K562 (cell line): ENCODE measurements around the gene CDKL5. TPM values are rescaled to one million over a fixed set of nuclear protein-coding genes. Genes with fewer than 3 reads are reported as not detected.

Experiments
- TCF7L2 ChIP-seq: fragments of 150-350 bp; IDR thresholded peaks from 2 replicates; pipeline ENCODE4 v1.6.1; 2016; ENCODE audit warnings: low read depth, mild to moderate bottlenecking, low read length, moderate library complexity
- polyA plus RNA-seq, 8 experiments: library from polyadenylated mRNA; depleted of rRNA in 4 of 8; stranded (reverse) in 5 of 8; unstranded in 3 of 8; fragments of >200 nt; fragmentation: Nextera tagmentation in 2 of 8; fragmentation: Illumina TruSeq in 1 of 8; extraction: Ambion mirVana in 2 of 8; extraction: Trizol in 1 of 8; gene quantifications; 2 replicates each; pipeline versions ENCODE4 v1.2.1 to v1.2.3, GENCODE V29; 2011 to 2014; ENCODE audit warnings: inconsistent platforms in 1 of 8, missing spikeins in 1 of 8
- total RNA-seq, 7 experiments: library from RNA; depleted of rRNA in 6 of 7; stranded (reverse); fragments of >200 nt in 6 of 7; fragmentation: Illumina TruSeq in 2 of 7; extraction: Trizol in 2 of 7; gene quantifications; 2 replicates each; pipeline versions ENCODE4 v1.2.1 to v1.2.3, GENCODE V29; 2011 to 2021; ENCODE audit warnings: low replicate concordance in 1 of 7
- TF ChIP-seq, protein P1 (sequence below): fragments of 250-450 bp; sonication (Bioruptor Pico); IDR thresholded peaks from 2 replicates; pipeline ENCODE4 v1.5.0; 2021; ENCODE audit warnings: mild to moderate bottlenecking, borderline replicate concordance
- TF ChIP-seq, protein P2 (sequence below): fragments of 250-450 bp; sonication (Bioruptor Pico); IDR thresholded peaks from 2 replicates; pipeline ENCODE4 v1.4.0; 2020; ENCODE audit warnings: mild to moderate bottlenecking, moderate library complexity
- TF ChIP-seq, protein P3 (sequence below): fragments of 450-650 bp; IDR thresholded peaks from 2 replicates; pipeline ENCODE4 v1.6.1; 2017; ENCODE audit warnings: antibody characterized with exemption
- TF ChIP-seq, protein P4 (sequence below): fragments of 450-650 bp; formaldehyde crosslinking; conservative IDR thresholded peaks from 2 replicates; pipeline ENCODE4 v1.4.0; 2022; ENCODE audit warnings: mild to moderate bottlenecking, missing genetic modification characterization

CDKL5 gene
- total and polyA plus RNA-seq, 9 of the 15 experiments (the other 6 are each of a cell fraction or from before 2014, with no cell fraction given), result under 0.01 to 0.21 (median 0.04) TPM

DNA sequence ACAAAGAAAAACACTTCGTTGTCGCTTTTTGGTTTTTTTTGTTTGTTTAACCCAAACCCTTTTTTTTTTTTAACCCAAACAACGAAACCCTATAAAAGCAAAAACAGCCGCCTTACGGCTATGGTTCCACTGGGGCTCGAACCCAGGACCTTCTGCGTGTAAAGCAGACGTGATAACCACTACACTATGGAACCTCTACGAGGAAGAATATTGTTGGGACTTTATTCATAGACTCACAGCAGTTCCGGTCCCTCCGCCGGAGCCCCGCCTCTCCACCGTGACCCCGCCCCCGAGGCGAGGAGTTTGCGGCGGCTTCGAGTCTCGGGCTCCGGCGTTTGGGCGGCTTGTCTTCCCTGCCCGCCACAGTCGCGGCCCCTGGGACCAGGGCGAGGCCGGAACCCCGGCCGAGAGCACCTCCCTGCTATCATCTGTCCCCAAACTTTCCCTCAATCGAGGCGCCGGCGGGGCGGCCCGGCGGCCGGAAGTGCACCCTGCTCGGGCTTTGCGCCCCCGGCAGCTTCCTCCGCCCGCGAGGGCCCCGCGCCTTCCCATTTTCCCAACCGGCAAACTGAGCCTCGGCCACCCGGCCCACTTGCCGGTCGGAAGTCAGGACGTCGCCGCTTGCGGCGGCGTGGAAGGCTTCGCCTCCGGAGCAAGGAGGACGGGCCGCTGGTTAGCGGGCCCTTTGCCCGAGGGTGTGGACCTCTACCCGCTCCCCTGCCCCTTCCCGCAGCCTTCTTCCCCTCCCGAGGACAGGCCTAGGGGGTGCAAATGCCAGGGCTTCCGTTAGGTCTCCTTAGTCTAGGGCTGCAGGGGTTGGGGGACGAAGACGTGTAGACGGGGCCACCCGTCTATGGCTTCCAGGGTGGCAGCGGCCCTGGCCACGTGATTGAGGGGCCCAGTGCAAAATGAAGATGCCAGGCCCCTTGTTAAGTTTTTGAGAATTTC lies 249.7 kb downstream of the CDKL5 start (continued):
- TF ChIP-seq, protein P1, sequence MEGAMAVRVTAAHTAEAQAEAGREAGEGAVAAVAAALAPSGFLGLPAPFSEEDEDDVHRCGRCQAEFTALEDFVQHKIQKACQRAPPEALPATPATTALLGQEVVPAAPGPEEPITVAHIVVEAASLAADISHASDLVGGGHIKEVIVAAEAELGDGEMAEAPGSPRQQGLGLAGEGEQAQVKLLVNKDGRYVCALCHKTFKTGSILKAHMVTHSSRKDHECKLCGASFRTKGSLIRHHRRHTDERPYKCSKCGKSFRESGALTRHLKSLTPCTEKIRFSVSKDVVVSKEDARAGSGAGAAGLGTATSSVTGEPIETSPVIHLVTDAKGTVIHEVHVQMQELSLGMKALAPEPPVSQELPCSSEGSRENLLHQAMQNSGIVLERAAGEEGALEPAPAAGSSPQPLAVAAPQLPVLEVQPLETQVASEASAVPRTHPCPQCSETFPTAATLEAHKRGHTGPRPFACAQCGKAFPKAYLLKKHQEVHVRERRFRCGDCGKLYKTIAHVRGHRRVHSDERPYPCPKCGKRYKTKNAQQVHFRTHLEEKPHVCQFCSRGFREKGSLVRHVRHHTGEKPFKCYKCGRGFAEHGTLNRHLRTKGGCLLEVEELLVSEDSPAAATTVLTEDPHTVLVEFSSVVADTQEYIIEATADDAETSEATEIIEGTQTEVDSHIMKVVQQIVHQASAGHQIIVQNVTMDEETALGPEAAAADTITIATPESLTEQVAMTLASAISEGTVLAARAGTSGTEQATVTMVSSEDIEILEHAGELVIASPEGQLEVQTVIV, result no peak
- TF ChIP-seq, protein P2, sequence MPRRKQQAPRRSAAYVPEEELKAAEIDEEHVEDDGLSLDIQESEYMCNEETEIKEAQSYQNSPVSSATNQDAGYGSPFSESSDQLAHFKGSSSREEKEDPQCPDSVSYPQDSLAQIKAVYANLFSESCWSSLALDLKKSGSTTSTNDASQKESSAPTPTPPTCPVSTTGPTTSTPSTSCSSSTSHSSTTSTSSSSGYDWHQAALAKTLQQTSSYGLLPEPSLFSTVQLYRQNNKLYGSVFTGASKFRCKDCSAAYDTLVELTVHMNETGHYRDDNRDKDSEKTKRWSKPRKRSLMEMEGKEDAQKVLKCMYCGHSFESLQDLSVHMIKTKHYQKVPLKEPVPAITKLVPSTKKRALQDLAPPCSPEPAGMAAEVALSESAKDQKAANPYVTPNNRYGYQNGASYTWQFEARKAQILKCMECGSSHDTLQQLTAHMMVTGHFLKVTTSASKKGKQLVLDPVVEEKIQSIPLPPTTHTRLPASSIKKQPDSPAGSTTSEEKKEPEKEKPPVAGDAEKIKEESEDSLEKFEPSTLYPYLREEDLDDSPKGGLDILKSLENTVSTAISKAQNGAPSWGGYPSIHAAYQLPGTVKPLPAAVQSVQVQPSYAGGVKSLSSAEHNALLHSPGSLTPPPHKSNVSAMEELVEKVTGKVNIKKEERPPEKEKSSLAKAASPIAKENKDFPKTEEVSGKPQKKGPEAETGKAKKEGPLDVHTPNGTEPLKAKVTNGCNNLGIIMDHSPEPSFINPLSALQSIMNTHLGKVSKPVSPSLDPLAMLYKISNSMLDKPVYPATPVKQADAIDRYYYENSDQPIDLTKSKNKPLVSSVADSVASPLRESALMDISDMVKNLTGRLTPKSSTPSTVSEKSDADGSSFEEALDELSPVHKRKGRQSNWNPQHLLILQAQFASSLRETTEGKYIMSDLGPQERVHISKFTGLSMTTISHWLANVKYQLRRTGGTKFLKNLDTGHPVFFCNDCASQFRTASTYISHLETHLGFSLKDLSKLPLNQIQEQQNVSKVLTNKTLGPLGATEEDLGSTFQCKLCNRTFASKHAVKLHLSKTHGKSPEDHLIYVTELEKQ (CRISPR knock-in tag), result no peak
- no peak for TF ChIP-seq TCF7L2
- TF ChIP-seq, protein P3, sequence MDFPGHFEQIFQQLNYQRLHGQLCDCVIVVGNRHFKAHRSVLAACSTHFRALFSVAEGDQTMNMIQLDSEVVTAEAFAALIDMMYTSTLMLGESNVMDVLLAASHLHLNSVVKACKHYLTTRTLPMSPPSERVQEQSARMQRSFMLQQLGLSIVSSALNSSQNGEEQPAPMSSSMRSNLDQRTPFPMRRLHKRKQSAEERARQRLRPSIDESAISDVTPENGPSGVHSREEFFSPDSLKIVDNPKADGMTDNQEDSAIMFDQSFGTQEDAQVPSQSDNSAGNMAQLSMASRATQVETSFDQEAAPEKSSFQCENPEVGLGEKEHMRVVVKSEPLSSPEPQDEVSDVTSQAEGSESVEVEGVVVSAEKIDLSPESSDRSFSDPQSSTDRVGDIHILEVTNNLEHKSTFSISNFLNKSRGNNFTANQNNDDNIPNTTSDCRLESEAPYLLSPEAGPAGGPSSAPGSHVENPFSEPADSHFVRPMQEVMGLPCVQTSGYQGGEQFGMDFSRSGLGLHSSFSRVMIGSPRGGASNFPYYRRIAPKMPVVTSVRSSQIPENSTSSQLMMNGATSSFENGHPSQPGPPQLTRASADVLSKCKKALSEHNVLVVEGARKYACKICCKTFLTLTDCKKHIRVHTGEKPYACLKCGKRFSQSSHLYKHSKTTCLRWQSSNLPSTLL, result peak; percentile 25; the same call in 1 of the 2 replicates
- TF ChIP-seq, protein P4, sequence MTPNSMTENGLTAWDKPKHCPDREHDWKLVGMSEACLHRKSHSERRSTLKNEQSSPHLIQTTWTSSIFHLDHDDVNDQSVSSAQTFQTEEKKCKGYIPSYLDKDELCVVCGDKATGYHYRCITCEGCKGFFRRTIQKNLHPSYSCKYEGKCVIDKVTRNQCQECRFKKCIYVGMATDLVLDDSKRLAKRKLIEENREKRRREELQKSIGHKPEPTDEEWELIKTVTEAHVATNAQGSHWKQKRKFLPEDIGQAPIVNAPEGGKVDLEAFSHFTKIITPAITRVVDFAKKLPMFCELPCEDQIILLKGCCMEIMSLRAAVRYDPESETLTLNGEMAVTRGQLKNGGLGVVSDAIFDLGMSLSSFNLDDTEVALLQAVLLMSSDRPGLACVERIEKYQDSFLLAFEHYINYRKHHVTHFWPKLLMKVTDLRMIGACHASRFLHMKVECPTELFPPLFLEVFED (CRISPR knock-in tag), result no peak
